ENCODE data around the gene TOPBP1. TPM values are rescaled to one million over a fixed set of nuclear protein-coding genes. Genes with fewer than 3 reads are reported as not detected.

TOPBP1 gene
- total and polyA plus RNA-seq, 2 of the 8 experiments (the other 6 are each of a cell fraction or from before 2014, with no cell fraction given) = 19.7 to 35.9 TPM

- TF ChIP-seq SIX5 (IDR thresholded peaks at IDR 0.05; ENCODE audit: low read depth, low read length) (no peak), CBX5 (IDR thresholded peaks at IDR 0.05; ENCODE audit: low read depth, low read length) (no peak), CBX8 (IDR thresholded peaks at IDR 0.05; ENCODE audit: borderline replicate concordance, low read depth, low read length) (no peak)
Observed at GRCh38 chr3:133583396-133583795, 78.3 kb downstream of the TOPBP1 start (continued).

Measured in H1 (cell line).